Tibial nerve (tissue), 4 donors: Measurements from ENCODE around the gene C22orf42. TPM values are rescaled to one million over a fixed set of nuclear protein-coding genes. Genes with fewer than 3 reads are reported as not detected.

ENCODE experiments used
- DNase-seq, 2 donors: peaks; one replicate each; pipeline ENCODE4 v3.0.0-alpha.2; 2019; ENCODE audit warnings: low spot score in 2 of 2
- H3K27ac ChIP-seq, 4 donors: fragments of 200-600 bp; sonication (generic) in 3 of 4; one replicate each; pipeline ENCODE4 v1.5.1; 2017 to 2019; ENCODE audit warnings: mild to moderate bottlenecking in 1 of 4
- H3K27me3 ChIP-seq, 2 donors: fragments of 200-600 bp; sonication (generic) in 1 of 2; one replicate each; pipeline versions ENCODE4 v1.5.1 to v1.6.0; 2017 to 2019
- H3K36me3 ChIP-seq, 3 donors: fragments of 200-600 bp; sonication (generic); one replicate each; pipeline ENCODE4 v1.5.1; 2018 to 2019
- H3K4me1 ChIP-seq, 4 donors: fragments of 200-600 bp; sonication (generic) in 3 of 4; one replicate each; pipeline ENCODE4 v1.5.1; 2017 to 2019
- H3K4me3 ChIP-seq, 4 donors: fragments of 200-600 bp; sonication (generic) in 3 of 4; one replicate each; pipeline ENCODE4 v1.5.1; 2017 to 2019; ENCODE audit warnings: mild to moderate bottlenecking in 1 of 4, moderate library complexity in 1 of 4
- H3K9me3 ChIP-seq, 4 donors: fragments of 200-600 bp; sonication (generic) in 3 of 4; one replicate each; pipeline ENCODE4 v1.5.1; 2017 to 2019
- EP300 ChIP-seq, 2 donors: sonication (generic); formaldehyde crosslinking; IDR thresholded peaks; one replicate each; pipeline ENCODE4 v1.6.1; 2017; ENCODE audit warnings: antibody characterized with exemption in 2 of 2, mild to moderate bottlenecking in 1 of 2
- POLR2A ChIP-seq, 2 donors: fragments of 450-650 bp; IDR thresholded peaks; one replicate each; pipeline ENCODE4 v1.6.1; 2017; ENCODE audit warnings: antibody characterized with exemption in 2 of 2, mild to moderate bottlenecking in 2 of 2, moderate library complexity in 2 of 2
- WGBS, 2 donors: methylation state at CpG; one replicate each; pipeline ENCODE4 v1.1.5; 2018; 5-methylcytosine and 5-hydroxymethylcytosine counted together
- total RNA-seq, 4 donors: library from RNA; depleted of rRNA; stranded (reverse); fragments of >200 nt; gene quantifications; one replicate each; pipeline ENCODE4 v1.1.0, GENCODE V29; 2016
- TF ChIP-seq, protein P1 (sequence below), 5 experiments: fragments of 200-600 bp in 3 of 5; fragments of 450-650 bp in 2 of 5; sonication (generic) in 3 of 5; IDR thresholded peaks; one replicate each; pipeline ENCODE4 v1.5.1; 2016 to 2019; ENCODE audit warnings: antibody characterized with exemption in 5 of 5, mild to moderate bottlenecking in 3 of 5, moderate library complexity in 2 of 5

The C22orf42 gene
- total RNA-seq, 4 donors from 2014 or later, result not detected

DNA sequence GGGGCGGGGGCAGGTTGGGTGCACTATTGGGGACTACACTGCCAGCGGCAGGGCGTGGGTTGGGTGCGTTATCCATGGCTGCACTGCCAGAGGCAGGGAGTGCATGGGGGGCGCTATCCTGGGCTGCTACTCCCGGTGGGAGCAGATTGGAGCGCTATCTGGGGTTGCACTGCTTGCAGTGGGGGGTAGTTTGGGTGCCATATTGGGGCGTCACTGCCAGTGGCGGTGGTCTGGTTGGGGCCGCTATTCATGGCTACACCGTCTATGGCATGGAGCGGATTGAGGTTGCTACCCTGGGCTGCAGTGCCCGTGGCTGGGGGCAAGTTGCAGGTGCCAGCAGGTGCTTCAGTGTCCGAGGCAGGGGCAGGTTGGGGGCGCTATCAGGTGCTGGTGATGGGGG, 36.2 kb downstream of the C22orf42 start:
- no peaks in the 10 kb centered on the region for H3K27me3 ChIP-seq
- TF ChIP-seq, protein P1, sequence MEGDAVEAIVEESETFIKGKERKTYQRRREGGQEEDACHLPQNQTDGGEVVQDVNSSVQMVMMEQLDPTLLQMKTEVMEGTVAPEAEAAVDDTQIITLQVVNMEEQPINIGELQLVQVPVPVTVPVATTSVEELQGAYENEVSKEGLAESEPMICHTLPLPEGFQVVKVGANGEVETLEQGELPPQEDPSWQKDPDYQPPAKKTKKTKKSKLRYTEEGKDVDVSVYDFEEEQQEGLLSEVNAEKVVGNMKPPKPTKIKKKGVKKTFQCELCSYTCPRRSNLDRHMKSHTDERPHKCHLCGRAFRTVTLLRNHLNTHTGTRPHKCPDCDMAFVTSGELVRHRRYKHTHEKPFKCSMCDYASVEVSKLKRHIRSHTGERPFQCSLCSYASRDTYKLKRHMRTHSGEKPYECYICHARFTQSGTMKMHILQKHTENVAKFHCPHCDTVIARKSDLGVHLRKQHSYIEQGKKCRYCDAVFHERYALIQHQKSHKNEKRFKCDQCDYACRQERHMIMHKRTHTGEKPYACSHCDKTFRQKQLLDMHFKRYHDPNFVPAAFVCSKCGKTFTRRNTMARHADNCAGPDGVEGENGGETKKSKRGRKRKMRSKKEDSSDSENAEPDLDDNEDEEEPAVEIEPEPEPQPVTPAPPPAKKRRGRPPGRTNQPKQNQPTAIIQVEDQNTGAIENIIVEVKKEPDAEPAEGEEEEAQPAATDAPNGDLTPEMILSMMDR (IDR thresholded peaks at IDR 0.05), result no peak
- no peak for TF ChIP-seq EP300 (IDR thresholded peaks at IDR 0.05)
- TF ChIP-seq POLR2A (IDR thresholded peaks at IDR 0.05), result no peak
- DNase-seq, result no peak
- H3K4me1 ChIP-seq, result no peaks in the 10 kb centered on the region
- 86 to 97% methylated on average over 11 to 15 of the region's 15 CpGs for WGBS, 2 donors
- no peaks in the 10 kb centered on the region for H3K9me3 ChIP-seq
- no peak overlapping the region for H3K4me3 ChIP-seq
- H3K36me3 ChIP-seq, result no peaks in the 10 kb centered on the region
- H3K27ac ChIP-seq, result no peak overlapping the region

DNA sequence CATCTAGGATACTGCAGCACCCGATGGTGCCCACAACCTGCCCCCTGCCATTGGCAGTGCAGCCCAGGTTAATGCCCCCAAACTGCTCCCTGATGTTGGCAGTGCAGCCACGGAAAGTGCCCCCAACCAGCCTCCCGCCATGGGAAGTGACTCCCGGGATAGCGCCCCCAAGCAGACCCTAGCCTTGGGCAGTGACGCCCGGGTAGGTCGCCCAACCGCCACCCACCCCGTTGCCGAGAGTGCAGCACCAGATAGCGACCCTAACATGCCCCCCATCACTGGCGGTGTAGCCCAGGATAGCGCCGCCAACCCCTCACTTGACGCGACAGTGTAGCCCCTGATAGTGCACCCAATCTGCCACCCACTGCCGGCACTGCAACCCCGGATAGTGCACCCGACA, 38.5 kb downstream of the C22orf42 start:
- no peak for DNase-seq
- TF ChIP-seq EP300 (IDR thresholded peaks at IDR 0.05), result no peak
- TF ChIP-seq, protein P1 (IDR thresholded peaks at IDR 0.05), result no peak
- Histone ChIP-seq H3K9me3 (no peaks in the 10 kb centered on the region), H3K27ac (no peak overlapping the region), H3K27me3 (no peaks in the 10 kb centered on the region), H3K4me1 (no peaks in the 10 kb centered on the region), H3K4me3 (no peak overlapping the region), H3K36me3 (no peaks in the 10 kb centered on the region)
- 95 to 98% methylated on average over 16 to 19 of the region's 20 CpGs for WGBS, 2 donors

DNA sequence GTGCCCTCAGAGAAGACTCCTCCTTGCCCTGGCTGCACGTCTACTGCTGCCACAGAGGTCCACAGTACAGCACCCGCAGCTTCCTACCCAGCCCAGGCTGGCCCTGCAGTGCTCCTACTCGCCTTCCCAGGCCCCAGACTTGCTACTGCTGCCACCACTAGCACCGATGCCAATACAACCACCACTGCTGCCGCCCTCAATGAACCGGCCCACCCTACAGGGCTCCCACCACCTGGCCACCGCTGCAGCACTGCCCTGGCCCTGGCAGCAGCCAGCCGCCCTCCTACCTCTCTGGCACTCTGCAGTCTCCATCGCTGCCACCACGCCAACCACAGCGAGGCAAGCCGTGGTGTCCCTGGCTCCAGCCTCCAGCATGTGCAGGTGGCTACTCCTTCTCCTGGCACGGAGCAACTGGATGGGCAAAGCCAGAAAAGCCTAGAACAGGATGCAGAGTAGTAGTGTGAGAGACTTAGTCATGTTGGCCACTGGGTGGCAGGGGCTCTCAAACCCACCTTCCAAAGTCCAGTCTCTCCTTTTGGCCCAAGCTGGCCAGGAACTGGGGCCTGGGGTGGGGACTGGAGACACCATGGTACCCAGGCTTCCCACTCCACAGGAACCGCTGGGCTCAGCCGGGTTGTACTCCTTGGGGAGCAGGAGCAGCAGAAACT, 39.4 kb downstream of the C22orf42 start:
- Histone ChIP-seq H3K9me3 (no peaks in the 10 kb centered on the region), H3K4me3 (no peak overlapping the region), H3K4me1 (no peaks in the 10 kb centered on the region), H3K36me3 (no peaks in the 10 kb centered on the region), H3K27ac (no peak overlapping the region), H3K27me3 (no peaks in the 10 kb centered on the region)
- TF ChIP-seq EP300 (IDR thresholded peaks at IDR 0.05) (no peak), POLR2A (IDR thresholded peaks at IDR 0.05) (no peak)
- TF ChIP-seq, protein P1 (IDR thresholded peaks at IDR 0.05), result no peak
- no peak for DNase-seq
- WGBS, 2 donors, result 78 to 87% methylated on average over 14 to 15 of the region's 15 CpGs

DNA sequence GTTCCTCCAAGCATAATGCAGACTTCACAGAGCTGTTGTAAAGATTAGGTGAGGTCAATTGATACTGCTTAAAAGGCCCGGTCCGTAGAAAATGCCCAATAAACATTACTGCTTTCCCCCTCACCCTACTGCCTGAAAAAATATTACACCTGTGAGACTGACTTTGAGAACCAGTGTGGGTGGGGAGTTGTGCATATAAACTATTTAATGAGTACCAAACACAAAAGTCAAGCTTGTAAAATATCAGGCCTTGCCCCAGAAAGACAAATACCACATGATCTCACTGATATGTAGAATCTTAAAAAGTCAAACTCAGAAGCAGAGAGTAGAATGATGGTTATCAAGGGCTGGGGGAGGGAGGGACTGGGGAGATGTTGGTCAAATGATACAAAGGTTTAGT, 46.7 kb downstream of the C22orf42 start:
- Histone ChIP-seq H3K27ac (no peak overlapping the region), H3K4me3 (no peak overlapping the region), H3K4me1 (no peaks in the 10 kb centered on the region), H3K36me3 (no peaks in the 10 kb centered on the region), H3K27me3 (no peaks in the 10 kb centered on the region), H3K9me3 (no peaks in the 10 kb centered on the region)
- TF ChIP-seq, protein P1 (IDR thresholded peaks at IDR 0.05), result no peak
- TF ChIP-seq EP300 (IDR thresholded peaks at IDR 0.05), result no peak
- no peak for TF ChIP-seq POLR2A (IDR thresholded peaks at IDR 0.05)
- WGBS, 2 donors, result 68 to 70% methylated on average over 2 of the region's 2 CpGs
- no peak for DNase-seq

DNA sequence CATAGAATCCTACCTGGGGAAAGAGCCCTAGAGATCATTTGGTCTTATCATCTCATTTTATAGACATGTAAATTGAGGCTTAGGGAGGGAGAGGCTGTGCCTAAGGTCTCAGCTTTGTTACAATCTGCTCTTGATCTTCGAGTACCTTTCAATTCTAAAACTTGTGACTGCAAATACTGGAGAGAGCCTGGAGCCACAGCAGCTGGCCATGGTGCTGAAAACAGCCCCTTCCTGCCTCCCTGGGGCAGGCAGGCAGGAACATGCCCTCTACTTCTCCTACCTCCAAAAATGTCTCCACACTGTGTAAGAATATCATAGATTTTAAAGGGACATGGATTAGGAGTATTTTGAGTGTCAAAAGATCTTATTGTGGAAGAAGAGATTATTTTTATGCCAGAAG, 52.2 kb downstream of the C22orf42 start:
- WGBS, 2 donors, result 0% methylated on average over 1 of the region's 1 CpG
- no peaks in the 10 kb centered on the region for H3K36me3 ChIP-seq
- no peaks in the 10 kb centered on the region for H3K4me1 ChIP-seq
- H3K27ac ChIP-seq, result no peak overlapping the region
- no peaks in the 10 kb centered on the region for H3K27me3 ChIP-seq
- no peak for TF ChIP-seq POLR2A (IDR thresholded peaks at IDR 0.05)
- TF ChIP-seq EP300 (IDR thresholded peaks at IDR 0.05), result no peak
- TF ChIP-seq, protein P1 (IDR thresholded peaks at IDR 0.05), result no peak
- H3K4me3 ChIP-seq, result no peak overlapping the region
- DNase-seq, result no peak
- H3K9me3 ChIP-seq, result no peaks in the 10 kb centered on the region
